GM23338 (cell line): Measurements from ENCODE around the gene KIAA1549. TPM values are rescaled to one million over a fixed set of nuclear protein-coding genes. Genes with fewer than 3 reads are reported as not detected.

ENCODE experiments used
- ATAC-seq: fragments of 200-7000 bp; cut with Tn5 transposase; 3 replicates; pipeline ENCODE4 v1.9.1; 2020
- DNase-seq: peaks from one replicate; pipeline ENCODE4 v3.0.0-alpha.2; 2015; ENCODE audit warnings: low spot score
- H2AFZ ChIP-seq: fragments of 200-600 bp; sonication (generic); 2 replicates; pipeline ENCODE4 v1.8.0; 2016; ENCODE audit warnings: antibody characterized with exemption, mild to moderate bottlenecking, moderate library complexity
- H3F3A ChIP-seq: fragments of 200-600 bp; sonication (generic); replicated peaks from 2 replicates; pipeline ENCODE4 v1.8.0; 2017; ENCODE audit warnings: antibody characterized with exemption, mixed run types, low read depth
- H3K27ac ChIP-seq: fragments of 200-600 bp; sonication (generic); 2 replicates; pipeline ENCODE4 v1.6.1; 2016; ENCODE audit warnings: low read depth
- H3K27me3 ChIP-seq: fragments of 200-600 bp; sonication (generic); 2 replicates; pipeline ENCODE4 v1.8.0; 2016; ENCODE audit warnings: mild to moderate bottlenecking, mixed run types, moderate library complexity; ENCODE audit not compliant: insufficient read depth
- H3K36me3 ChIP-seq: fragments of 200-600 bp; sonication (generic); 2 replicates; pipeline ENCODE4 v1.8.0; 2016; ENCODE audit warnings: mild to moderate bottlenecking; ENCODE audit not compliant: insufficient read depth
- H3K4me1 ChIP-seq: fragments of 200-600 bp; sonication (generic); 2 replicates; pipeline ENCODE4 v1.8.0; 2016; ENCODE audit warnings: mild to moderate bottlenecking, moderate library complexity; ENCODE audit not compliant: insufficient read depth
- H3K4me2 ChIP-seq: fragments of 200-600 bp; sonication (generic); 2 replicates; pipeline ENCODE4 v1.7.1; 2017; ENCODE audit warnings: mixed run types
- H3K4me3 ChIP-seq: fragments of 200-600 bp; sonication (generic); 2 replicates; pipeline ENCODE4 v1.6.1; 2016; ENCODE audit warnings: mixed run types
- H3K79me2 ChIP-seq: fragments of 200-600 bp; sonication (generic); replicated peaks from 2 replicates; pipeline ENCODE4 v1.8.0; 2017; ENCODE audit warnings: mild to moderate bottlenecking; ENCODE audit not compliant: insufficient read depth
- H3K9me2 ChIP-seq: fragments of 200-600 bp; sonication (generic); 2 replicates; pipeline ENCODE4 v1.8.0; 2017; ENCODE audit not compliant: insufficient read depth
- H4K20me1 ChIP-seq: fragments of 200-600 bp; sonication (generic); replicated peaks from 2 replicates; pipeline ENCODE4 v1.8.0; 2017; ENCODE audit warnings: mild to moderate bottlenecking; ENCODE audit not compliant: insufficient read depth
- H3K27ac Mint-ChIP-seq: 2 replicates; pipeline ENCODE4 v1.8.0; 2020; ENCODE audit warnings: inconsistent platforms, mild to moderate bottlenecking, moderate library complexity, mixed read lengths
- H3K27me3 Mint-ChIP-seq: 3 replicates; pipeline ENCODE4 v1.8.0; 2022; ENCODE audit warnings: low read depth, mild to moderate bottlenecking, moderate library complexity, mixed read lengths, inconsistent platforms; ENCODE audit not compliant: insufficient read depth, poor library complexity
- H3K36me3 Mint-ChIP-seq: 3 replicates; pipeline ENCODE4 v1.8.0; 2021; ENCODE audit warnings: low read depth, mild to moderate bottlenecking, inconsistent platforms, moderate library complexity, mixed read lengths
- H3K4me1 Mint-ChIP-seq: 3 replicates; pipeline ENCODE4 v1.8.0; 2020; ENCODE audit warnings: mild to moderate bottlenecking, inconsistent platforms, mixed read lengths
- H3K4me3 Mint-ChIP-seq: 3 replicates; pipeline ENCODE4 v1.8.0; 2021; ENCODE audit warnings: moderate library complexity, mild to moderate bottlenecking, inconsistent platforms, mixed read lengths
- H3K9me3 Mint-ChIP-seq: 3 replicates; pipeline ENCODE4 v1.8.0; 2020; ENCODE audit warnings: moderate library complexity, mild to moderate bottlenecking, inconsistent platforms, mixed read lengths
- CTCF ChIP-seq, 2 experiments: fragments of 200-600 bp in 1 of 2; sonication (generic) in 1 of 2; conservative IDR thresholded peaks; 2 replicates each; pipeline versions ENCODE4 v1.5.1 to v1.6.1; 2016 to 2017; ENCODE audit warnings: antibody characterized with exemption in 2 of 2, low read depth in 2 of 2, mild to moderate bottlenecking in 2 of 2, moderate library complexity in 1 of 2
- ETS1 ChIP-seq: IDR thresholded peaks from 2 replicates; pipeline ENCODE4 v1.6.1; 2016; ENCODE audit warnings: antibody characterized with exemption
- EZH2 ChIP-seq: fragments of 200-600 bp; sonication (generic); IDR thresholded peaks from one replicate; pipeline ENCODE4 v1.8.0; 2017; ENCODE audit warnings: antibody characterized with exemption, mild to moderate bottlenecking, low read depth; ENCODE audit not compliant: unreplicated experiment
- JUNB ChIP-seq: IDR thresholded peaks from one replicate; pipeline ENCODE4 v1.6.1; 2016; ENCODE audit warnings: antibody characterized with exemption; ENCODE audit not compliant: unreplicated experiment
- NANOG ChIP-seq: IDR thresholded peaks from 2 replicates; pipeline ENCODE4 v1.6.1; 2016; ENCODE audit warnings: antibody characterized with exemption, borderline replicate concordance
- POLR2AphosphoS5 ChIP-seq: IDR thresholded peaks from 2 replicates; pipeline ENCODE4 v1.6.1; 2016; ENCODE audit warnings: antibody characterized with exemption, low read depth
- REST ChIP-seq: IDR thresholded peaks from one replicate; pipeline ENCODE4 v1.6.1; 2018; ENCODE audit warnings: antibody characterized with exemption; ENCODE audit not compliant: unreplicated experiment
- STAT1 ChIP-seq: IDR thresholded peaks from one replicate; pipeline ENCODE4 v1.6.1; 2016; ENCODE audit warnings: antibody characterized with exemption; ENCODE audit not compliant: unreplicated experiment
- long read RNA-seq: library from polyadenylated mRNA; unstranded; transcript quantifications from one replicate; pipeline ENCODE4 v2.0.0, GENCODE V29; 2020; ENCODE audit not compliant: unreplicated experiment
- polyA plus RNA-seq: library from polyadenylated mRNA; unstranded; fragments of >200 nt; fragmentation: Nextera tagmentation; extraction: Ambion mirVana; gene quantifications from 2 replicates; pipeline ENCODE4 v1.2.1, GENCODE V29; 2016
- total RNA-seq: library from RNA; depleted of rRNA; stranded (reverse); fragments of >200 nt; shearing (Covaris generic); gene quantifications from 2 replicates; pipeline ENCODE4 v1.2.3, GENCODE V29; 2014; rRNA removed

KIAA1549 gene
- total RNA-seq (11.6 and 13.5 TPM in 2 replicates), polyA plus RNA-seq (3.6 TPM in 2 replicates)
- long read RNA-seq, partial matches to known transcripts: 0 of 1 reads
- long read RNA-seq, other reads (novel, unspliced or antisense): 1 of 1 reads

GRCh38 chr7:138981332-138982203, at the start of gene KIAA1549:
TSS of gene KIAA1549 (minus strand) at chr7:138981389. CDS start at chr7:138981269, 120 bp downstream.
- no peaks in the 10 kb centered on the region; the same call in 1 of the 3 replicates for H3K9me3 Mint-ChIP-seq
- Histone ChIP-seq H4K20me1 (no peaks in the 10 kb centered on the region), H3K27ac (no peak within 1 kb of the TSS), H3K27me3 (peaks cover 29% of the 10 kb centered on the region), H2AFZ (peak within 1 kb of the TSS; percentile 100), H3K36me3 (no peaks in the 10 kb centered on the region), H3K4me1 (peaks cover 25% of the 10 kb centered on the region), H3K79me2 (peaks cover 42% of the 10 kb centered on the region), H3K4me3 (peak within 1 kb of the TSS; percentile 92), H3K4me2 (peak within 1 kb of the TSS; percentile 100), H3F3A (peaks cover 21% of the 10 kb centered on the region), H3K9me2 (no peaks in the 10 kb centered on the region)
- TF ChIP-seq EZH2: no peak
- TF ChIP-seq CTCF (conservative IDR thresholded peaks at IDR 0.05; ENCODE audit: low read depth in 2 of 2): peak in 1 of 2 experiments; percentile 54; a peak in 2 of 4 replicates
- TF ChIP-seq ETS1: no peak
- peak within 1 kb of the TSS; percentile 94 for H3K27ac Mint-ChIP-seq
- peaks cover 5% of the 10 kb centered on the region; the same call in 1 of the 3 replicates for H3K36me3 Mint-ChIP-seq
- peaks cover 19% of the 10 kb centered on the region for H3K27me3 Mint-ChIP-seq
- H3K4me1 Mint-ChIP-seq: peaks cover 37% of the 10 kb centered on the region
- H3K4me3 Mint-ChIP-seq: peak within 1 kb of the TSS; percentile 91
- peak; percentile 85 for DNase-seq
- peak; percentile 72 for ATAC-seq

- no peaks in the 10 kb centered on the region for H3K9me3 Mint-ChIP-seq
- ATAC-seq: no peak
- no peak overlapping the region for H3K27ac ChIP-seq
- H3K4me1 Mint-ChIP-seq: no peaks in the 10 kb centered on the region; the same call in 2 of the 3 replicates
- no peak overlapping the region for H3K4me3 ChIP-seq
- 0 out of 2 replicates have a peak, but pooled peaks cover 3% of the 10 kb centered on the region for H3F3A ChIP-seq
- no peak for DNase-seq
- peaks cover 6% of the 10 kb centered on the region for H3K27me3 Mint-ChIP-seq
- no peak overlapping the region for H3K4me2 ChIP-seq
- no peaks in the 10 kb centered on the region for H4K20me1 ChIP-seq
- H3K9me2 ChIP-seq: no peaks in the 10 kb centered on the region
- TF ChIP-seq POLR2AphosphoS5: no peak
- no peak overlapping the region for H3K27ac Mint-ChIP-seq
- H3K4me1 ChIP-seq: no peaks in the 10 kb centered on the region
- H3K4me3 Mint-ChIP-seq: no peak overlapping the region
- peaks cover 18% of the 10 kb centered on the region for H3K36me3 ChIP-seq
- no peak overlapping the region for H2AFZ ChIP-seq
- H3K36me3 Mint-ChIP-seq: peaks cover 55% of the 10 kb centered on the region
- H3K79me2 ChIP-seq: no peaks in the 10 kb centered on the region
- no peaks in the 10 kb centered on the region for H3K27me3 ChIP-seq
Observed at GRCh38 chr7:139029353-139029752, 48.2 kb upstream of the KIAA1549 start.

- H3K27me3 ChIP-seq: no peaks in the 10 kb centered on the region
- no peaks in the 10 kb centered on the region for H4K20me1 ChIP-seq
- no peaks in the 10 kb centered on the region; the same call in 2 of the 3 replicates for H3K4me1 Mint-ChIP-seq
- H3K36me3 Mint-ChIP-seq: peaks cover 36% of the 10 kb centered on the region
- H3F3A ChIP-seq: no peaks in the 10 kb centered on the region
- no peaks in the 10 kb centered on the region for H3K4me1 ChIP-seq
- ATAC-seq (no peak), DNase-seq (no peak)
- peaks cover 6% of the 10 kb centered on the region for H3K27me3 Mint-ChIP-seq
- H3K27ac Mint-ChIP-seq: no peak overlapping the region
- H3K27ac ChIP-seq: no peak overlapping the region
- no peaks in the 10 kb centered on the region for H3K79me2 ChIP-seq
- no peaks in the 10 kb centered on the region for H3K9me2 ChIP-seq
- no peak overlapping the region for H3K4me3 ChIP-seq
- H3K4me2 ChIP-seq: no peak overlapping the region
- no peak overlapping the region for H3K4me3 Mint-ChIP-seq
- no peaks in the 10 kb centered on the region for H3K9me3 Mint-ChIP-seq
- peaks cover 18% of the 10 kb centered on the region for H3K36me3 ChIP-seq
- no peak overlapping the region for H2AFZ ChIP-seq
- TF ChIP-seq NANOG (no peak), JUNB (no peak), EZH2 (no peak), STAT1 (no peak), REST (no peak), ETS1 (no peak)
Observed at GRCh38 chr7:139026551-139026950, 45.4 kb upstream of the KIAA1549 start.
